ENCODE measurements around the gene ITPR2. TPM values are rescaled to one million over a fixed set of nuclear protein-coding genes. Genes with fewer than 3 reads are reported as not detected.

Gene ITPR2
- total RNA-seq, 3 donors from 2014 or later = 33.3 to 60.8 (median 54.0) TPM

GRCh38 chr12:26643532-26644315 is 189.3 kb downstream of the ITPR2 start:
- no peak for DNase-seq
- no peak for ATAC-seq
- H3K36me3 ChIP-seq (ENCODE audit: low read depth) = no peaks in the 10 kb centered on the region
- intact Hi-C loops (cut with DNase I, micrococcal nuclease) = no loop called here
- no peaks in the 10 kb centered on the region for H3K4me1 ChIP-seq (ENCODE audit: low read depth)
- no peak overlapping the region for H3K4me3 ChIP-seq
- no peak for TF ChIP-seq CTCF (IDR thresholded peaks at IDR 0.05)
- H3K9me3 ChIP-seq = no peaks in the 10 kb centered on the region

- no peaks in the 10 kb centered on the region for H3K36me3 ChIP-seq (ENCODE audit: low read depth)
- no peak for DNase-seq
- intact Hi-C loops (cut with DNase I, micrococcal nuclease) = no loop called here
- H3K9me3 ChIP-seq = no peaks in the 10 kb centered on the region
- no peak for TF ChIP-seq CTCF (IDR thresholded peaks at IDR 0.05)
- no peaks in the 10 kb centered on the region for H3K4me1 ChIP-seq (ENCODE audit: low read depth)
- no peak for ATAC-seq
- H3K4me3 ChIP-seq = no peak overlapping the region
Measured at GRCh38 chr12:26642361-26642760, 190.6 kb downstream of the ITPR2 start.

- DNase-seq = no peak
- H3K4me1 ChIP-seq (ENCODE audit: low read depth) = no peaks in the 10 kb centered on the region
- no peaks in the 10 kb centered on the region for H3K9me3 ChIP-seq
- intact Hi-C loops (cut with DNase I, micrococcal nuclease) = no loop called here
- TF ChIP-seq CTCF (IDR thresholded peaks at IDR 0.05) = no peak
- no peak overlapping the region for H3K4me3 ChIP-seq
- no peak for ATAC-seq
- H3K36me3 ChIP-seq (ENCODE audit: low read depth) = no peaks in the 10 kb centered on the region
Measured at GRCh38 chr12:26636710-26637328, 196.2 kb downstream of the ITPR2 start.

- no peak for ATAC-seq
- no peaks in the 10 kb centered on the region for H3K36me3 ChIP-seq (ENCODE audit: low read depth)
- H3K4me1 ChIP-seq (ENCODE audit: low read depth) = no peaks in the 10 kb centered on the region
Measured at GRCh38 chr12:26633591-26634210, 199.3 kb downstream of the ITPR2 start.

GRCh38 chr12:26632756-26633155 is 200.2 kb downstream of the ITPR2 start:
- no peak for TF ChIP-seq CTCF (IDR thresholded peaks at IDR 0.05)

More at GRCh38 chr12:26633591-26634210, 199.3 kb downstream of the ITPR2 start:
- no peak for DNase-seq
- TF ChIP-seq CTCF (IDR thresholded peaks at IDR 0.05) = no peak
- intact Hi-C loops (cut with DNase I, micrococcal nuclease) = no loop called here
- Histone ChIP-seq H3K4me3 (no peak overlapping the region), H3K9me3 (no peaks in the 10 kb centered on the region)

More at GRCh38 chr12:26632756-26633155, 200.2 kb downstream of the ITPR2 start:
- Histone ChIP-seq H3K4me3 (no peak overlapping the region), H3K36me3 (ENCODE audit: low read depth) (no peaks in the 10 kb centered on the region), H3K9me3 (no peaks in the 10 kb centered on the region), H3K4me1 (ENCODE audit: low read depth) (no peaks in the 10 kb centered on the region)
- DNase-seq (no peak), ATAC-seq (no peak)
- intact Hi-C loops (cut with DNase I, micrococcal nuclease) = no loop called here

All from mucosa of descending colon (tissue), 3 donors.